ENCODE data around the gene TUBB3. TPM values are rescaled to one million over a fixed set of nuclear protein-coding genes. Genes with fewer than 3 reads are reported as not detected.

Gene TUBB3
- total RNA-seq, 1 experiment from 2014 or later, result 159 TPM

GRCh38 chr16:89880477-89881367 lies 42.4 kb upstream of the TUBB3 start:
- Histone ChIP-seq H3K4me3 (ENCODE audit: low read length) (no peak overlapping the region), H3K79me2 (ENCODE audit: low read length) (peaks cover 52% of the 10 kb centered on the region), H3K27me3 (ENCODE audit: low read length) (no peaks in the 10 kb centered on the region), H3K9ac (ENCODE audit: low read length) (no peak overlapping the region), H3F3A (ENCODE audit: low read length, unreplicated experiment) (no peaks in the 10 kb centered on the region), H3K4me1 (ENCODE audit: insufficient read depth, low read length) (no peaks in the 10 kb centered on the region), H3K9me3 (ENCODE audit: low read length) (no peaks in the 10 kb centered on the region), H3K9me2 (replicated peaks; ENCODE audit: low read length) (no peaks in the 10 kb centered on the region), H3K4me2 (ENCODE audit: low read length) (no peak overlapping the region), H2AFZ (ENCODE audit: low read length) (no peak overlapping the region), H4K20me1 (ENCODE audit: low read length) (peaks cover 16% of the 10 kb centered on the region), H3K36me3 (ENCODE audit: low read depth, low read length) (peaks cover 26% of the 10 kb centered on the region), H3K27ac (ENCODE audit: low read length) (no peak overlapping the region)
- no TSS peak for BruUV-seq (replicated peaks)
- intact Hi-C loops (cut with micrococcal nuclease), result no loop called here
- no peak for TF ChIP-seq EZH2 (IDR thresholded peaks at IDR 0.05; ENCODE audit: low read length, unreplicated experiment)
- TF ChIP-seq CTCF (conservative IDR thresholded peaks at IDR 0.05; ENCODE audit: low read depth, low read length), result no peak
- TF ChIP-seq EZH2phosphoT487 (IDR thresholded peaks at IDR 0.05; ENCODE audit: borderline replicate concordance, low read length), result no peak
- DNase-seq (no peak), ATAC-seq (no peak)
- ChIA-PET CTCF (no interaction called here), POLR2A (ENCODE audit: unreplicated experiment) (no interaction called here)

GRCh38 chr16:89881368-89881730 lies 41.8 kb upstream of the TUBB3 start:
- no peak overlapping the region for H3K9ac ChIP-seq (ENCODE audit: low read length)
- TF ChIP-seq EZH2 (IDR thresholded peaks at IDR 0.05; ENCODE audit: low read length, unreplicated experiment) (no peak), CTCF (conservative IDR thresholded peaks at IDR 0.05; ENCODE audit: low read depth, low read length) (no peak), EZH2phosphoT487 (IDR thresholded peaks at IDR 0.05; ENCODE audit: borderline replicate concordance, low read length) (no peak)
- peaks cover 21% of the 10 kb centered on the region for H3K36me3 ChIP-seq (ENCODE audit: low read depth, low read length)
- ChIA-PET CTCF (interaction anchor here (0.6 kb wide), 1 partner anchor 146 kb away, joined by 3 read pairs; no protein-coding TSS in a partner anchor), POLR2A (ENCODE audit: unreplicated experiment) (no interaction called here)
- H3K9me2 ChIP-seq (replicated peaks; ENCODE audit: low read length), result no peaks in the 10 kb centered on the region
- no peak overlapping the region for H3K4me2 ChIP-seq (ENCODE audit: low read length)
- intact Hi-C loops (cut with micrococcal nuclease), result no loop called here
- H3F3A ChIP-seq (ENCODE audit: low read length, unreplicated experiment), result no peaks in the 10 kb centered on the region
- no peak overlapping the region for H2AFZ ChIP-seq (ENCODE audit: low read length)
- no peak for DNase-seq
- H3K4me3 ChIP-seq (ENCODE audit: low read length), result no peak overlapping the region
- no peaks in the 10 kb centered on the region for H3K4me1 ChIP-seq (ENCODE audit: insufficient read depth, low read length)
- ATAC-seq, result no peak
- H3K27me3 ChIP-seq (ENCODE audit: low read length), result no peaks in the 10 kb centered on the region
- H3K9me3 ChIP-seq (ENCODE audit: low read length), result no peaks in the 10 kb centered on the region
- BruUV-seq (replicated peaks), result no TSS peak
- peaks cover 46% of the 10 kb centered on the region for H3K79me2 ChIP-seq (ENCODE audit: low read length)
- H4K20me1 ChIP-seq (ENCODE audit: low read length), result peaks cover 11% of the 10 kb centered on the region; the same call in 1 of the 2 replicates
- H3K27ac ChIP-seq (ENCODE audit: low read length), result no peak overlapping the region
